Stomach (tissue), 4 donors: ENCODE data around the gene HTR3D.

Experiments used
- CTCF ChIP-seq, 7 experiments: fragments of 450-650 bp in 4 of 7; fragments of 200-600 bp in 3 of 7; sonication (generic) in 3 of 7; IDR thresholded peaks; one replicate each; pipeline ENCODE4 v1.5.1; 2016 to 2019; ENCODE audit warnings: antibody characterized with exemption in 7 of 7, control low read depth in 2 of 7, mild to moderate bottlenecking in 1 of 7
- POLR2A ChIP-seq, 4 donors: fragments of 450-650 bp; IDR thresholded peaks; one replicate each; pipeline ENCODE4 v1.6.1; 2016; ENCODE audit warnings: antibody characterized with exemption in 4 of 4, control low read depth in 2 of 4, mild to moderate bottlenecking in 1 of 4, moderate library complexity in 1 of 4

DNA sequence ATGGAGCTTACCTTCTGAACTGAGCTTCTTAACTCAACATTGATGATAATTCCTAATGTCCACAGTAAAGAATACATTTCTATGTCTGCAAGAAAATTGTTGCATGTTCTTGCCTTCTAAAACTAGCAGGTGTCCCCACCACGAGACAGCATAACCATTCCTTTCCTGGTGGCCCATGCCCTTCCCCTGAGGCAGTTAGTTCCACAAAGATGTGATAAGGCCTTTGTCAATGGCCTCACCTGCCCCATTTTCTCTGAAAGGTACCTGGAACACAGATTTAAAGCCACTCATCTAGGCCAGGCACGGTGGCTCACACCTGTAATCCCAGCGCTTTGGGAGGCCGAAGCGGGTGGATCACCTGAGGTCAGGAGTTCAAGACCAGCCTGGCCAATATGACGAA is 44.4 kb downstream of the HTR3D start:
- TF ChIP-seq CTCF (IDR thresholded peaks at IDR 0.05): no peak
- TF ChIP-seq POLR2A (IDR thresholded peaks at IDR 0.05): no peak
